Inflammatory macrophage treated with lipopolysaccharide for 1 hour (primary cell): Measurements from ENCODE around the gene GTF3C2.

Experiments
- DNase-seq, 2 donors: peaks; one replicate each; pipeline ENCODE4 v3.0.0-alpha.2; 2020 to 2022

The GTF3C2 gene

GRCh38 chr2:27294928-27295327 is 61.6 kb downstream of the GTF3C2 start:
- DNase-seq, result no peak

GRCh38 chr2:27291865-27292264 is 64.7 kb downstream of the GTF3C2 start:
- DNase-seq, result no peak

- no peak for DNase-seq
Measured at GRCh38 chr2:27290549-27290948, 66.0 kb downstream of the GTF3C2 start.

GRCh38 chr2:27288610-27289009 is 68.0 kb downstream of the GTF3C2 start:
- no peak for DNase-seq

GRCh38 chr2:27285481-27285880 is 71.1 kb downstream of the GTF3C2 start:
- DNase-seq, result no peak

GRCh38 chr2:27284996-27285395 is 71.6 kb downstream of the GTF3C2 start:
- no peak for DNase-seq

- DNase-seq, result no peak
Measured at GRCh38 chr2:27282892-27283291, 73.7 kb downstream of the GTF3C2 start.

- peak in 1 of 2 donors; percentile 50 for DNase-seq
Measured at GRCh38 chr2:27281855-27282559, 74.6 kb downstream of the GTF3C2 start, which contains the start of gene TRIM54. TRIM54 (plus strand) TSS chr2:27282429; CDS start chr2:27282732, 303 bp downstream.

GRCh38 chr2:27281442-27281841 is 75.1 kb downstream of the GTF3C2 start:
- peak in 1 of 2 donors; percentile 41 for DNase-seq

- DNase-seq, result no peak
Measured at GRCh38 chr2:27280826-27281225, 75.7 kb downstream of the GTF3C2 start.

- no peak for DNase-seq
Measured at GRCh38 chr2:27278010-27278409, 78.6 kb downstream of the GTF3C2 start.
